ENCODE data around the gene PWP2. TPM values are rescaled to one million over a fixed set of nuclear protein-coding genes. Genes with fewer than 3 reads are reported as not detected.

Gene PWP2
- total and polyA plus RNA-seq, 2 donors (not counting 3 experiments of a cell fraction or from before 2014, with no cell fraction given), result 5.1 to 31.8 TPM

GRCh38 chr21:44067011-44067839 lies 40.0 kb upstream of the PWP2 start:
- no peak overlapping the region for H3K4me3 ChIP-seq (replicated peaks in 1 of 3; ENCODE audit: insufficient read depth in 1 of 3, low read depth in 1 of 3, low read length in 3 of 3)
- no peaks in the 10 kb centered on the region for H4K20me1 ChIP-seq (replicated peaks; ENCODE audit: control insufficient read depth, extremely low read depth, insufficient read depth, low read length)
- H3K9ac ChIP-seq (replicated peaks; ENCODE audit: extremely low read depth, insufficient read depth, low read length), result no peak overlapping the region
- CTCF ChIA-PET, result interaction anchor here (1.9 kb wide), 1 partner anchor 18 kb away, joined by 4 read pairs; no protein-coding TSS in a partner anchor
- no peak for TF ChIP-seq JUN (IDR thresholded peaks at IDR 0.05; ENCODE audit: borderline replicate concordance, insufficient read depth, insufficient read length, low read depth)
- no peak for TF ChIP-seq MAX (IDR thresholded peaks at IDR 0.05; ENCODE audit: insufficient read depth, insufficient read length)
- no peak for TF ChIP-seq EZH2 (IDR thresholded peaks at IDR 0.05; ENCODE audit: borderline replicate concordance, low read depth, low read length, severe bottlenecking)
- no peak for TF ChIP-seq POLR2A (IDR thresholded peaks at IDR 0.05; ENCODE audit: low read depth, low read length)
- TF ChIP-seq POLR2AphosphoS5 (IDR thresholded peaks at IDR 0.05; ENCODE audit: insufficient read depth, low read depth, low read length), result no peak
- TF ChIP-seq CTCF (IDR thresholded peaks at IDR 0.05; ENCODE audit: extremely low read depth in 1 of 2, insufficient read depth in 1 of 2, low read depth in 1 of 2, low read length in 2 of 2), result no peak
- TF ChIP-seq FOS (IDR thresholded peaks at IDR 0.05; ENCODE audit: borderline replicate concordance, insufficient read depth, low read length), result no peak
- TF ChIP-seq GATA2 (IDR thresholded peaks at IDR 0.05; ENCODE audit: insufficient read depth, insufficient read length, low read depth, low read length), result no peak
- TF ChIP-seq MYC (IDR thresholded peaks at IDR 0.05; ENCODE audit: low read depth, low read length), result no peak
- dilution Hi-C loops (cut with MboI; ENCODE audit: extremely low pct_ligation_motif_present, low sequenced_read_pairs), result no loop called here
- H3K27ac ChIP-seq (ENCODE audit: insufficient read depth, low read depth, low read length), result no peak overlapping the region
- FAIRE-seq (no peak), DNase-seq (ENCODE audit: low read depth, low spot score) (no peak)
- no peaks in the 10 kb centered on the region for H3K4me1 ChIP-seq (ENCODE audit: control insufficient read depth, extremely low read depth, insufficient read depth, low read length)
- no peaks in the 10 kb centered on the region for H3K9me3 ChIP-seq (replicated peaks; ENCODE audit: control insufficient read depth, insufficient read depth, low read length)
- peaks cover 2 to 27% of the 10 kb centered on the region in 2 experiments for H3K36me3 ChIP-seq (ENCODE audit: control insufficient read depth in 2 of 2, extremely low read depth in 1 of 2, insufficient read depth in 2 of 2, low read length in 2 of 2)
- no TSS peak for BruUV-seq (replicated peaks)
- no peak overlapping the region for H2AFZ ChIP-seq (ENCODE audit: low read depth, low read length)
- no peak overlapping the region for H3K4me2 ChIP-seq (ENCODE audit: insufficient read depth, low read length)
- H3K27me3 ChIP-seq (ENCODE audit: control insufficient read depth in 2 of 2, insufficient read depth in 2 of 2, low read length in 2 of 2), result no peaks in the 10 kb centered on the region
- intact Hi-C loops (cut with micrococcal nuclease), result no loop called here
- H3K79me2 ChIP-seq (ENCODE audit: control insufficient read depth, insufficient read depth, low read length), result peaks cover 9% of the 10 kb centered on the region
- POLR2A ChIA-PET, result no interaction called here
- H3K9me1 ChIP-seq (replicated peaks; ENCODE audit: control insufficient read depth, extremely low read depth, insufficient read depth, low read length), result no peaks in the 10 kb centered on the region

Data from endothelial cell of umbilical vein (primary cell).